ENCODE results near the gene SMIM3. TPM values are rescaled to one million over a fixed set of nuclear protein-coding genes. Genes with fewer than 3 reads are reported as not detected.
A peak's percentile ranks its signal among the peaks of the same experiment; 100 is the strongest.

Gene SMIM3
- total RNA-seq, 1 donor, result 41.5 TPM

DNA sequence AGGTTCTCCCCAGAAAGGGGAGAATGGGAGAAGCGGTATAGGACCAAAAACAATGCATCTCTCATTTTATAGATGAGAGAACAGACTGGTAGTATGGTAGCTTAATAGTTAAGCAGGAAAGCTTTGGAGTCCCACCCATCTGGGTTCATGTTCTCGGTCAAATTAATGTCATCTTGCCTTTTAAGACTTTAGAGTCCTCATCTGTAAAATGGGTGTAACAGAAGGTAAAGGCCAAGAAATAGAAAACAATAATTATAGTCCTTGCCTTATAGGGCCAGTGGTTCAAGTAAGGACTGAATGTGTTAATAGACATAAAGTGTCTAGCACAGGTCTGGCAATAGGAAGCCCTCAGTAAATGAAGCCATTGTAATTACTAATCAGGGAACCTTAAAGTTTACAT, 16.4 kb downstream of the SMIM3 start:
- no peak for DNase-seq (ENCODE audit: low read depth)
- no peak overlapping the region for H3K4me3 ChIP-seq (ENCODE audit: low read depth, low read length)
- TF ChIP-seq, protein P1, sequence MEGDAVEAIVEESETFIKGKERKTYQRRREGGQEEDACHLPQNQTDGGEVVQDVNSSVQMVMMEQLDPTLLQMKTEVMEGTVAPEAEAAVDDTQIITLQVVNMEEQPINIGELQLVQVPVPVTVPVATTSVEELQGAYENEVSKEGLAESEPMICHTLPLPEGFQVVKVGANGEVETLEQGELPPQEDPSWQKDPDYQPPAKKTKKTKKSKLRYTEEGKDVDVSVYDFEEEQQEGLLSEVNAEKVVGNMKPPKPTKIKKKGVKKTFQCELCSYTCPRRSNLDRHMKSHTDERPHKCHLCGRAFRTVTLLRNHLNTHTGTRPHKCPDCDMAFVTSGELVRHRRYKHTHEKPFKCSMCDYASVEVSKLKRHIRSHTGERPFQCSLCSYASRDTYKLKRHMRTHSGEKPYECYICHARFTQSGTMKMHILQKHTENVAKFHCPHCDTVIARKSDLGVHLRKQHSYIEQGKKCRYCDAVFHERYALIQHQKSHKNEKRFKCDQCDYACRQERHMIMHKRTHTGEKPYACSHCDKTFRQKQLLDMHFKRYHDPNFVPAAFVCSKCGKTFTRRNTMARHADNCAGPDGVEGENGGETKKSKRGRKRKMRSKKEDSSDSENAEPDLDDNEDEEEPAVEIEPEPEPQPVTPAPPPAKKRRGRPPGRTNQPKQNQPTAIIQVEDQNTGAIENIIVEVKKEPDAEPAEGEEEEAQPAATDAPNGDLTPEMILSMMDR (IDR thresholded peaks at IDR 0.05; ENCODE audit: insufficient read depth, low read depth, low read length), result no peak

DNA sequence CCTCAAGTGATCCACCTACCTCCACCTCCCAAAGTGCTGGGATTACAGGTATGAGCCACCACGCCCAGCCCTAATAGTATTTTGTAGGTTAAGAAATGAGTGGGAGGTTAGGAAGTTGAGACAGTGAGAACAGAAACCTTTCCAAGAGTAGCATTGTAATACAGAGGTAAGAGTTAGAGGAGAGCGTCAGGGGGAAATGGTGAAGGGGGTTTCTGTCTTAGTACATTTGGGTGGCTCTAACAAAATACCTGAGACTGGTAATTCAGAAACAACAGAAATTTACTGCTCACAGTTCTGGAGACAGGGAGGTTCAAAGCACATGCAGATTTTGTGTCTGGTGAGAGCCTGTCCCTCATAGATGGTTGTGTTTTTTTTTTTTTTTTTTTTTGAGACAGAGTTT, 18.8 kb downstream of the SMIM3 start:
- TF ChIP-seq, protein P1 (IDR thresholded peaks at IDR 0.05; ENCODE audit: insufficient read depth, low read depth, low read length), result no peak
- H3K4me3 ChIP-seq (ENCODE audit: low read depth, low read length), result no peak overlapping the region
- DNase-seq (ENCODE audit: low read depth), result no peak

DNA sequence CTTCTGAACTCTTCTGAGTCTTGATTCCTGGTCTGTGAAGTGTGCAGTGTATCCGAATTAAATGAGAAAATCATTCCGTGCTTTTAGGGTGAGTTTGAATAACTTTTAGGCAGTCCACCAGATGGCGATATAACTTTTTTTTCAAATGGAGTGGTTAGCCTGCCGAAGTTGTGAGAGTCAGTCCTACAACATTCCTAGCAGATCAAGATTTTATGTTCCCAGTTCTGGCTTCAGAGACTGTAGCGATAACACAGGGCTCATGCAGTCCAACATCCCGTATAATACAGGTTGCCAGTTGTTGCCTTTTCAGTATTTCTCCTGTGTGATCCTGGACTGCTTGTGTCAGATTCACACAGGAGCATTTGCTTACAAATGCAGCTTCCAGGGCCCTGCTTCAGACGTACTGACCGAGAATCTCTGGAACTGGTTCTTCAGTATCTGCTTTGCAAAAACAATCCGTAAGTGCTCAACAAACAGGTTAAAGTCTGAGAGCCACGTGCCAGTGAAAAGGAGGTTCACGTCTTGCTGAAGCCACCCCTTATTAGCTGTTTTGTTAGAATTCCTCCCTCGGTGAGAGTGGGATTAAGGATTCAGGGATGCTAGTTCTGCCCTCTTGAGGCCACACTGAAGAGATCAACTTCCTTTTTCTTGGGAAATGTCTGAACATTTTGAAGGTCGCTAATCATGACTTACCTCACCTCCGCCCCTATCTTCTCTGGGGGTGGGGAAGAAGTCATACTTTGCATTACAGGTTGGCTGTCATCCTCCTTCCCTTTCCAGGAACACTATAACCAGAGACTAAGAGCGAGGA, 22.8 kb downstream of the SMIM3 start:
- TF ChIP-seq, protein P1 (IDR thresholded peaks at IDR 0.05; ENCODE audit: insufficient read depth, low read depth, low read length), result peak; percentile 60
- DNase-seq (ENCODE audit: low read depth), result peak; percentile 83
- H3K4me3 ChIP-seq (ENCODE audit: low read depth, low read length), result peak overlapping the region; percentile 26

DNA sequence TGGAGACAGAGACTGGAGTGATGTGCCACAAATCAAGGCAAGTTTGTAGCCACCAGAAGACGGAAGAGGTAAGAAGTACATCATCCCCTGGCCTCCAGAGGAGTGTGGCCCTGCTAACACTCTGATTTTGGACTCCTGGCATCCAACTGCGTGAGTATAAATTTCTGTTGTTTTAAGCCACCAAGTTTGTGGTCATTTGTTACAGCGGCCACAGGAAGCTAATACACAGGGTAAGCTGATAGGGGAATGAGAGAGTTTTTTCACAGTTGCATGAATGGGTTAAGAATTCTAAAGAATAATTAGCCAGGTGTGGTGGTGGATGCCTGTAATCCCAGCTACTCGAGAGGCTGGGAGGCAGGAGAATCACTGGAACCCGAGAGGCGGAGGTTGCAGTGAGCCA, 25.8 kb downstream of the SMIM3 start:
- TF ChIP-seq, protein P1 (IDR thresholded peaks at IDR 0.05; ENCODE audit: insufficient read depth, low read depth, low read length), result no peak
- H3K4me3 ChIP-seq (ENCODE audit: low read depth, low read length), result no peak overlapping the region
- no peak for DNase-seq (ENCODE audit: low read depth)

DNA sequence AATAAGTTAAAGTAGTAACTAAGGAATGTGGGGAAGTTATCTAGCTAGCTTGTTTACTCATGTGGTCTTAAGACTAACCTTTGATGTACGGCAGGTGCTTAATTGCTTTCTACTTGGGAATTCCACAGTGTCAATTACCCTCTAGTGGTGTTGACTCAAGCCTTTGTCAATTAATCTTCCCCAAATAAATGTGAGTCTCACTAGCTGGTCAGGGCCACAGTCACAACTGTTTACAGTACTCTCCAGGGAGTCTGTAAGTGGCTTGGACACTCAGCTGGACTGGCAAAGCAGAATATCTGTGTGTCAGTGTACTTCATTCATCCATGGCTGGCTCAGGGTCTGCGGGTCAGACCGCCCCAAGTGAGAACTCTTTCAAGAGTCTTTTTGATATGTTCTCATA, 30.8 kb downstream of the SMIM3 start:
- TF ChIP-seq, protein P1 (IDR thresholded peaks at IDR 0.05; ENCODE audit: insufficient read depth, low read depth, low read length), result no peak
- no peak for DNase-seq (ENCODE audit: low read depth)
- H3K4me3 ChIP-seq (ENCODE audit: low read depth, low read length), result no peak overlapping the region

DNA sequence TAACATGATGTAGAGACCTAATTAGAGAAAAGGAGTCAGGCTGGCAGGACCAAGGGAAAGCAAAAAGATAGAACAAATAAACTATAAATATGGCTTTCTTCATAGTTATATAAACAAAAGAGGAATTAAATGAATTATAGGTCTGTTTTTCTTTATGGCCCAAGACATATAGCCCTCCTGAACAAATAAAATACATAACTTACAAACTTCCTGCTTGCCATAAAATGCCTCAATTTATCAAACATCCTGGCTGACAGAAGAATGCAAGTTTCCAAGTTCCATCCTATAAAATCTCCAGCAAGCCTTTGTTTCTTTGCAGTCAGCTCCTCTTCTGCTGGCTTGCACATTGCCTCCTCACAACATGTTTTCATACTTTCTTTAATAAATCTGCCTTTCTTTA, 36.5 kb downstream of the SMIM3 start:
- DNase-seq (ENCODE audit: low read depth), result no peak
- no peak overlapping the region for H3K4me3 ChIP-seq (ENCODE audit: low read depth, low read length)
- TF ChIP-seq, protein P1 (IDR thresholded peaks at IDR 0.05; ENCODE audit: insufficient read depth, low read depth, low read length), result no peak

DNA sequence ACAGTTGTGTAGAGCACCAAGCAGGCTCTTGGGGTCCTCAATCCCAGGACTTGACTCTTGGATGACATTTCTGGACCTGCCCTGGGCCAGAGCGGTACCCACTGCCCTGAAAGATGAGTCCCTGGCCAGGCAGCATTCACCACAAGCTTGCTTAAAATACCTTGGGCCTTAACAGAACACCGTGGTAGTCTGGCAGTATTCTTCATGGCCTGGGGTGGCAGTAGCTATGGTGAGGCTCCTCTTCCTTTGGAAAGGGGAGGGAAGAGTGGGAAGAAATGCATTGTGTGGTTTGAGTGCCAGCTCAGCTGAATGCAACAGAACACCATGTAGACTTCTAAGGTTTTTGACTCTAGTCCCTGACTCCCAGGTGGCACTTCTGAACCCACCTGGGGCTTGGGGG, 38.4 kb downstream of the SMIM3 start:
- no peak for DNase-seq (ENCODE audit: low read depth)
- TF ChIP-seq, protein P1 (IDR thresholded peaks at IDR 0.05; ENCODE audit: insufficient read depth, low read depth, low read length), result no peak
- no peak overlapping the region for H3K4me3 ChIP-seq (ENCODE audit: low read depth, low read length)
